ENCODE measurements around the gene SCAMP4.

- TF ChIP-seq CTCF (IDR thresholded peaks at IDR 0.05), result no peak
- TF ChIP-seq POLR2A (IDR thresholded peaks at IDR 0.05), result no peak
- no peak for TF ChIP-seq POLR2AphosphoS5 (IDR thresholded peaks at IDR 0.05)
- no peak for TF ChIP-seq EP300 (IDR thresholded peaks at IDR 0.05)
Measured at GRCh38 chr19:1896508-1896907, 8.7 kb upstream of the SCAMP4 start.

Data from sigmoid colon (tissue), 4 donors.